Measurements from ENCODE around the gene CRB1. TPM values are rescaled to one million over a fixed set of nuclear protein-coding genes. Genes with fewer than 3 reads are reported as not detected.

CRB1 gene
- polyA plus RNA-seq, 1 donor from 2014 or later: 2.3 TPM

DNA sequence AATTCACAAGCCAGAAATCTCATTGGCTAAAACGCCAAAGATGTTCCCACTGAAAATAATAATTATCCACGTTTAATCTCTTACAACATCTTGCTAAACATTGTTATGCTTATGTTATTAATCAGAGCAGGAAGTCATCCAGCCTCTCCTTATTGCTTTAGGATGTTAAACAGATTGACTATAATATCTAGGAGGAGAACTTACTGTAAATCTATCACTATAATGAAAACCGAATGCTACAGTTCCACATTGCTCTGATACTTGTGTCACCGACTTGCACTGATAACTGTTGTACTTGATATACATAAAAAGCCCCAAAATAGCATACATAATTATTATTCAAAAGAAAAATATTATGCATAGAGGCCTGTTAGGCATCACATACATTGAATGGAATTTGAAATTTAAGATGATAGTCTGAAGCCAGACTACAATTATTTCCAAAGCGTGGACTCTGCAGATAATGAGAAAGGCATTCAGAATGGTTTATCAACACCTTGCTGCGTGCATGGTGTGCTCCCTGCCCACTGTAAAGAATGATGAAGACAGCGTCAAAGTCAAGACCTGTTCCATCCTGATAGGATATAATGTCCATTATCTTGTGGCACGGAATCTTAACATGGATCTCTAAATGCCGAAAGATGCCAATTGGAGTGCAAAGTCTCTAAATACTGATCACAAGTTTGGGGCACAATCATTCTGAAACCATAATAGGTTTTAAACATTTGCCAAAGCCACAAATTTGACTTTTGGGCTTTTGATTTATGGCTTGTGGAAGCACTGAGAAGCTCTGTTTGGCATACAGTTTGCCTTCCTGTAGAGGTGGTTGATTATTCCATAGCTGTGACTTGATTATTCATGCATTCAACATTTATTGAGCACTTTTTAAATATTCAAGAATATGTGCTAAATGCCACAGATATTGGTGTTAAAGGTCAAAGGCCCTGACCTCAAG, 71.3 kb downstream of the CRB1 start:
- no peak overlapping the region for H3K9ac ChIP-seq (ENCODE audit: low read length)
- no peaks in the 10 kb centered on the region for H3K9me2 ChIP-seq (ENCODE audit: insufficient read depth, low read length)
- TF ChIP-seq POLR2AphosphoS5 (IDR thresholded peaks at IDR 0.05) (no peak), EZH2 (IDR thresholded peaks at IDR 0.05; ENCODE audit: borderline replicate concordance, insufficient read depth, low read length, poor library complexity, severe bottlenecking) (no peak), MXI1 (conservative IDR thresholded peaks at IDR 0.05; ENCODE audit: poor library complexity, severe bottlenecking) (no peak), EP300 (conservative IDR thresholded peaks at IDR 0.05; ENCODE audit: poor library complexity, severe bottlenecking) (no peak), TAF1 (IDR thresholded peaks at IDR 0.05; ENCODE audit: low read depth) (no peak), RAD21 (conservative IDR thresholded peaks at IDR 0.05) (no peak), SMC3 (conservative IDR thresholded peaks at IDR 0.05; ENCODE audit: poor library complexity) (no peak)
- TF ChIP-seq, protein P1, sequence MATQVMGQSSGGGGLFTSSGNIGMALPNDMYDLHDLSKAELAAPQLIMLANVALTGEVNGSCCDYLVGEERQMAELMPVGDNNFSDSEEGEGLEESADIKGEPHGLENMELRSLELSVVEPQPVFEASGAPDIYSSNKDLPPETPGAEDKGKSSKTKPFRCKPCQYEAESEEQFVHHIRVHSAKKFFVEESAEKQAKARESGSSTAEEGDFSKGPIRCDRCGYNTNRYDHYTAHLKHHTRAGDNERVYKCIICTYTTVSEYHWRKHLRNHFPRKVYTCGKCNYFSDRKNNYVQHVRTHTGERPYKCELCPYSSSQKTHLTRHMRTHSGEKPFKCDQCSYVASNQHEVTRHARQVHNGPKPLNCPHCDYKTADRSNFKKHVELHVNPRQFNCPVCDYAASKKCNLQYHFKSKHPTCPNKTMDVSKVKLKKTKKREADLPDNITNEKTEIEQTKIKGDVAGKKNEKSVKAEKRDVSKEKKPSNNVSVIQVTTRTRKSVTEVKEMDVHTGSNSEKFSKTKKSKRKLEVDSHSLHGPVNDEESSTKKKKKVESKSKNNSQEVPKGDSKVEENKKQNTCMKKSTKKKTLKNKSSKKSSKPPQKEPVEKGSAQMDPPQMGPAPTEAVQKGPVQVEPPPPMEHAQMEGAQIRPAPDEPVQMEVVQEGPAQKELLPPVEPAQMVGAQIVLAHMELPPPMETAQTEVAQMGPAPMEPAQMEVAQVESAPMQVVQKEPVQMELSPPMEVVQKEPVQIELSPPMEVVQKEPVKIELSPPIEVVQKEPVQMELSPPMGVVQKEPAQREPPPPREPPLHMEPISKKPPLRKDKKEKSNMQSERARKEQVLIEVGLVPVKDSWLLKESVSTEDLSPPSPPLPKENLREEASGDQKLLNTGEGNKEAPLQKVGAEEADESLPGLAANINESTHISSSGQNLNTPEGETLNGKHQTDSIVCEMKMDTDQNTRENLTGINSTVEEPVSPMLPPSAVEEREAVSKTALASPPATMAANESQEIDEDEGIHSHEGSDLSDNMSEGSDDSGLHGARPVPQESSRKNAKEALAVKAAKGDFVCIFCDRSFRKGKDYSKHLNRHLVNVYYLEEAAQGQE (IDR thresholded peaks at IDR 0.05; ENCODE audit: borderline replicate concordance): no peak
- TF ChIP-seq, protein P2, sequence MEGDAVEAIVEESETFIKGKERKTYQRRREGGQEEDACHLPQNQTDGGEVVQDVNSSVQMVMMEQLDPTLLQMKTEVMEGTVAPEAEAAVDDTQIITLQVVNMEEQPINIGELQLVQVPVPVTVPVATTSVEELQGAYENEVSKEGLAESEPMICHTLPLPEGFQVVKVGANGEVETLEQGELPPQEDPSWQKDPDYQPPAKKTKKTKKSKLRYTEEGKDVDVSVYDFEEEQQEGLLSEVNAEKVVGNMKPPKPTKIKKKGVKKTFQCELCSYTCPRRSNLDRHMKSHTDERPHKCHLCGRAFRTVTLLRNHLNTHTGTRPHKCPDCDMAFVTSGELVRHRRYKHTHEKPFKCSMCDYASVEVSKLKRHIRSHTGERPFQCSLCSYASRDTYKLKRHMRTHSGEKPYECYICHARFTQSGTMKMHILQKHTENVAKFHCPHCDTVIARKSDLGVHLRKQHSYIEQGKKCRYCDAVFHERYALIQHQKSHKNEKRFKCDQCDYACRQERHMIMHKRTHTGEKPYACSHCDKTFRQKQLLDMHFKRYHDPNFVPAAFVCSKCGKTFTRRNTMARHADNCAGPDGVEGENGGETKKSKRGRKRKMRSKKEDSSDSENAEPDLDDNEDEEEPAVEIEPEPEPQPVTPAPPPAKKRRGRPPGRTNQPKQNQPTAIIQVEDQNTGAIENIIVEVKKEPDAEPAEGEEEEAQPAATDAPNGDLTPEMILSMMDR (IDR thresholded peaks at IDR 0.05; ENCODE audit: poor library complexity, severe bottlenecking): no peak

DNA sequence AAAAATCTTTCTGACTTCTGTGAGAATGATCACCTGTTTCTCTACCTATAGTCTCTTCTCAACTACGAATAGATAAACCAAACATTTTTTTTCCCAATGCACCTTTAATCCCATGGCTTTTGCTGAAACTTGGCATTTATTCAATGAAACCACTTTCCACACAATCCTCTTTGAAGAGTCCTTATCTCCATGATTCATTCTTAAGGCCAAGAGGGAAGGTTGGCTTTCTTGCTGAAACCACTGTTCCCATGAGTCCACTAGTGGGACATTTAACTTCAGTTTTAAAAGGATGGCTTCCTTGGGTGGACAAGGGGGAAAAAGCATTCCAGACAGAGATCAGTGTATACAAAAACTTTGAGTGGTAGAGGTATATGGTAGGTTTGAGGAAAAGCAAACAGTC, 73.6 kb downstream of the CRB1 start:
- no peaks in the 10 kb centered on the region for H3K36me3 ChIP-seq (ENCODE audit: insufficient read depth, low read length)
- H2AFZ ChIP-seq (ENCODE audit: low read depth, low read length): no peak overlapping the region
- no peaks in the 10 kb centered on the region for H4K20me1 ChIP-seq (ENCODE audit: insufficient read depth)
- H3K79me2 ChIP-seq (replicated peaks; ENCODE audit: insufficient read depth, low read length): no peaks in the 10 kb centered on the region
- H3K4me3 ChIP-seq (ENCODE audit: low read length): no peak overlapping the region
- no peak for TF ChIP-seq TAF1 (IDR thresholded peaks at IDR 0.05; ENCODE audit: low read depth)
- TF ChIP-seq, protein P2 (IDR thresholded peaks at IDR 0.05; ENCODE audit: poor library complexity, severe bottlenecking): no peak
- TF ChIP-seq EZH2 (IDR thresholded peaks at IDR 0.05; ENCODE audit: borderline replicate concordance, insufficient read depth, low read length, poor library complexity, severe bottlenecking): no peak
- no peak for TF ChIP-seq EP300 (conservative IDR thresholded peaks at IDR 0.05; ENCODE audit: poor library complexity, severe bottlenecking)
- no peaks in the 10 kb centered on the region for H3K27me3 ChIP-seq (ENCODE audit: insufficient read depth, low read depth, low read length)
- H3K9me3 ChIP-seq (ENCODE audit: low read length): no peaks in the 10 kb centered on the region
- no peak overlapping the region for H3K4me2 ChIP-seq (ENCODE audit: low read length)
- H3K9ac ChIP-seq (ENCODE audit: low read length): no peak overlapping the region
- H3K27ac ChIP-seq (ENCODE audit: low read length): no peak overlapping the region
- no peaks in the 10 kb centered on the region for H3F3A ChIP-seq (ENCODE audit: insufficient read depth, low read length, poor library complexity, severe bottlenecking)
- H3K9me2 ChIP-seq (ENCODE audit: insufficient read depth, low read length): no peaks in the 10 kb centered on the region

More for the DNA sequence above, 71.3 kb downstream of the CRB1 start:
- H3K36me3 ChIP-seq (ENCODE audit: insufficient read depth, low read length): no peaks in the 10 kb centered on the region
- H2AFZ ChIP-seq (ENCODE audit: low read depth, low read length): no peak overlapping the region
- H4K20me1 ChIP-seq (ENCODE audit: insufficient read depth): no peaks in the 10 kb centered on the region
- H3F3A ChIP-seq (ENCODE audit: insufficient read depth, low read length, poor library complexity, severe bottlenecking): no peaks in the 10 kb centered on the region
- H3K79me2 ChIP-seq (replicated peaks; ENCODE audit: insufficient read depth, low read length): no peaks in the 10 kb centered on the region
- H3K4me3 ChIP-seq (ENCODE audit: low read length): no peak overlapping the region
- H3K27me3 ChIP-seq (ENCODE audit: insufficient read depth, low read depth, low read length): no peaks in the 10 kb centered on the region
- H3K27ac ChIP-seq (ENCODE audit: low read length): no peak overlapping the region
- no peak overlapping the region for H3K4me2 ChIP-seq (ENCODE audit: low read length)
- no peaks in the 10 kb centered on the region for H3K9me3 ChIP-seq (ENCODE audit: low read length)

Data from neural cell (in vitro differentiated cells).